H54 (cell line): ENCODE data around the gene MYO3B.

Source experiments
- DNase-seq: peaks from one replicate; pipeline ENCODE4 v3.0.0; 2011; ENCODE audit warnings: low spot score, mixed read lengths; ENCODE audit not compliant: insufficient read length
- FAIRE-seq: peaks from 3 replicates; lab custom pipeline; 2011; peaks lifted over from hg19 to GRCh38; lab: Jason Lieb, UNC
- POLR2A ChIP-seq: IDR thresholded peaks from 2 replicates; pipeline ENCODE4 v1.6.1; 2011; ENCODE audit warnings: low read depth, mild to moderate bottlenecking, low read length

The MYO3B gene

GRCh38 chr2:170310876-170311502 is 133.0 kb downstream of the MYO3B start:
- DNase-seq (no peak), FAIRE-seq (no peak)
- TF ChIP-seq POLR2A: no peak

GRCh38 chr2:170313347-170313991 is 135.5 kb downstream of the MYO3B start:
- FAIRE-seq: no peak
- no peak for DNase-seq
- no peak for TF ChIP-seq POLR2A

GRCh38 chr2:170313992-170314348 is 136.0 kb downstream of the MYO3B start:
- no peak for DNase-seq
- TF ChIP-seq POLR2A: no peak
- FAIRE-seq: no peak

GRCh38 chr2:170314744-170315447 is 136.9 kb downstream of the MYO3B start:
- FAIRE-seq (no peak), DNase-seq (no peak)
- no peak for TF ChIP-seq POLR2A

GRCh38 chr2:170320948-170321347 is 143.0 kb downstream of the MYO3B start:
- TF ChIP-seq POLR2A: no peak
- FAIRE-seq: no peak
- DNase-seq: no peak

GRCh38 chr2:170321526-170321925 is 143.6 kb downstream of the MYO3B start:
- no peak for DNase-seq
- no peak for FAIRE-seq
- no peak for TF ChIP-seq POLR2A

GRCh38 chr2:170322140-170322766 is 144.3 kb downstream of the MYO3B start:
- no peak for FAIRE-seq
- TF ChIP-seq POLR2A: no peak
- DNase-seq: no peak

- no peak for DNase-seq
- no peak for TF ChIP-seq POLR2A
- FAIRE-seq: no peak
Observed at GRCh38 chr2:170323743-170324142, 145.8 kb downstream of the MYO3B start.

- TF ChIP-seq POLR2A: no peak
- DNase-seq (peak; percentile 10), FAIRE-seq (peak; percentile 92)
Observed at GRCh38 chr2:170324640-170325046, 146.7 kb downstream of the MYO3B start.

- FAIRE-seq (no peak), DNase-seq (no peak)
- no peak for TF ChIP-seq POLR2A
Observed at GRCh38 chr2:170330881-170331280, 152.9 kb downstream of the MYO3B start.

GRCh38 chr2:170332676-170333402 is 154.9 kb downstream of the MYO3B start:
- FAIRE-seq (no peak), DNase-seq (no peak)
- no peak for TF ChIP-seq POLR2A

GRCh38 chr2:170335351-170335750 is 157.4 kb downstream of the MYO3B start:
- TF ChIP-seq POLR2A: no peak
- FAIRE-seq (no peak), DNase-seq (no peak)

GRCh38 chr2:170336408-170336807 is 158.5 kb downstream of the MYO3B start:
- DNase-seq (no peak), FAIRE-seq (no peak)
- TF ChIP-seq POLR2A: no peak
